Hematopoietic multipotent progenitor cell treated with erythropoietin and hydrocortisone succinate and interleukin-3 and kit ligand, for 15 days (in vitro differentiated cells): ENCODE data around the gene RHBDF2.
A peak's percentile ranks its signal among the peaks of the same experiment; 100 is the strongest.

Experiments used
- DNase-seq: peaks from one replicate; pipeline ENCODE4 v3.0.0-alpha.2; 2015; ENCODE audit warnings: low spot score

The RHBDF2 gene

DNA sequence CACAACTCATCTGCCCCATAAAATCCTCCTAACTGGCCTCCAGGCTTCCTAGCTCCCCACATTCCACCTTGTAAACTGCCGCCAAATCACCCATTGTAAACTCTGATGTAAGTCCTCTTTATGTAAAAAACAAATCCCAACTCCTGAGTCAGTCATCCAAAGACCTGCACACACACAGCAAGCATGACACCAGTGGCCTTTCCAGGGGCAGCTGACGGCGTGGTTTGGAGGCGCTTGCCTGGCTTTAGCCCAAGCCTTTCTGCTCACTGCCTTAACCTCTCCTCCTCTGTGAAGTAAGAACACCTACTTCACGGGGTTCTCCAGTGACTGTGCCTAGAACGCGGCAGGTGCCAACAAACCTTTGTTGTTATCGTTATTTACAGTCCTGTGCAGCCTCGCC, 62.3 kb downstream of the RHBDF2 start:
- no peak for DNase-seq

- DNase-seq, result no peak
Observed at GRCh38 chr17:76437467-76438402, 63.5 kb downstream of the RHBDF2 start.

DNA sequence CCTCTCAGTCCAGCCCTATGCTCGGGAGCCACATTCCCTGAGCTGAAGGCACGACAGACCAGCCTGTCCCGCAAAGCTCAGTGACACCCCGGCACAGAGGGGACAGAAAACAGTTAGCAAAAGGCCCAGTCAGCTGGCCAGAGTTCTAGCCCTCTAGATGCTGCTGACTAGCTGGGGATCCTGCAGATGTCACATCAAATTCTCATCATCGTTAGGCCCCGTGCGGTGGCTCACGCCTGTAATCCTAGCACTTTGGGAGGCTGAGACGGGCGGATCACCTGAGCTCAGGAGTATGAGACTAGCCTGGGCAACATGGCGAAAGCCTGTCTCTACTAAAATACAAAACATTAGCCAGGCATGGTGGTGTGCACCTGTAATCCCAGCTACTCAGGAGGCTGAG, 65.5 kb downstream of the RHBDF2 start:
- no peak for DNase-seq

GRCh38 chr17:76434870-76435269, 66.4 kb downstream of the RHBDF2 start:
- DNase-seq, result no peak

DNA sequence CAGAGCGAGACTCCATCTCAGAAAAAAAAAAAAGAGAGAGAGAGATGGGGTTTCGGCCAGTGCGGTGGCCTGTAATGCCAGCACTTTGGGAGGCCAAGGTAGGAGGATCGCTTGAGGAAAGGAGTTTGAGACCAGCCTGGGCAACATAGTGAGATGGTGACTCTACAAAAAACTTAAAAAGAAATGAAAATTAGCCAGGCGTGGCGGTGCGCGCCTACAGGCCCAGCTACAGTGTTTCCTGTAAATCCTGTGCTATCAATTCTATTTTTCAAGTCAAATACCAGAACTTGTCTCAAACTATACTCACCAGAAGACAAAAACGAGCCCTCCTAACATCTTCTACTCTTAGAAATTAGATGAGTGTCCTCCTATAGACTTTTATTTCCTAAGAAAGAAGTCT, 67.5 kb downstream of the RHBDF2 start:
- no peak for DNase-seq

GRCh38 chr17:76432712-76433336, 68.4 kb downstream of the RHBDF2 start:
- DNase-seq, result peak; percentile 50

GRCh38 chr17:76432004-76432403, 69.2 kb downstream of the RHBDF2 start:
- no peak for DNase-seq

- no peak for DNase-seq
Observed at GRCh38 chr17:76431509-76431908, 69.7 kb downstream of the RHBDF2 start.

DNA sequence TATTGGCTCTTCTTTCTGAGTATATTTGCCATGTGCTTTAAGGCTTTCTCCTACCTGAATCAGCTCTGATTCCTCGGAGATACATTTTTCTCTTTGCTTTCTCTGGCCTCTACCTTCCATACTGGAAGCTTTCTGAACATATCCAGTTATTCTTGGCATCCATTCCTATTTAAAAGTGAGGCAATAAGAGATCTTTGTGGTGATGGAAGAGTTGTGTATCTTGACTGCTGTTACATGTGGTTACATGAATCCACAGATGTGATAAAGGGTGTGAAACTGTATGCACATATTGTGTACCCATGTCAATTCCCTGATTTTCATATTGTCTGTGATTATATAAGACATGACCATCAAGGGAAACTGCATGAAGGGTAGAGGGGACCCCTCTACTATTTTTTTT, 72.7 kb downstream of the RHBDF2 start:
- DNase-seq, result no peak

- DNase-seq, result no peak
Observed at GRCh38 chr17:76427501-76428231, 73.6 kb downstream of the RHBDF2 start.

DNA sequence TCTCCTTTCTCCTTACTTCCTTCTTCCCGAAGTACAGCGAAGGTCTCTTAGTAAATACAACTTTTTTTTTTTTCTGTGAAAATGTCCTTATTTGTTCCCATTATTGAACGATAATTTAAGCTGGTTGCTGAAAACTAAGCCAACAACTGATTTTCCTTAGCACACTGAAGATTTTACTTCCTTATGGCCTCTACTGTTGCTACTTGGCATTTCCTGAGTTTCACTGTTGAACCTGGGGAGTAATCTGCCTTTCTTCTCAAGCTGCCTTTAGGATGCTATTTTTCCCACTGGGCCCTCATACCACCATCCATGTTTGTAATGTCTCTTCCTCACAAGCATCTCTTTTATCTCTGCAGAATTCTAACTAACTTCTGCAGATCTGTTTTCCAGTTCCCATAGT, 74.4 kb downstream of the RHBDF2 start:
- no peak for DNase-seq

- DNase-seq, result no peak
Observed at GRCh38 chr17:76422860-76423259, 78.4 kb downstream of the RHBDF2 start.

DNA sequence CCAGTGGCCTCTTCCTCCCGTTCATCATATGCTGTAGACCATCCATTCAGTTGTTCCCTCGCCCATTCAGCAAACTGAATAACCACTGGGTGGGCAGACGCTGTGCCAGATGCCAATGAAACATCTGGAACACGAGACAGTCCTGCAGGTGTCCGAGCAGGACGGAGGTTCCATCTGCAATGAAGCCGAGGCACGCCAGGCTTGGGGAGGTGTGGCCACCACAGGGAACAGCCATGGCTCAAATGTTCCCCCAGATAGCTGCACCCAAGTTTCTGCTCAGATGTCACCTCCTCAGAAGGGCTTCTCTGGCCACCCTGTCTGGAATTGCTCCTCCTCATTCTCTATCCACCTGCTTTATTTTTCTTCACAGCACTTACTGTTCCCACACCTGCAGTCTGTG, 78.8 kb downstream of the RHBDF2 start:
- DNase-seq, result no peak

- DNase-seq, result no peak
Observed at GRCh38 chr17:76421044-76421407, 80.2 kb downstream of the RHBDF2 start.
